GM18867 (cell line): ENCODE measurements around the gene RXRB.
A peak's percentile ranks its signal among the peaks of the same experiment; 100 is the strongest.
"Not testable (repeated sequence)": the region's sequence is repeated elsewhere in the genome, so short reads cannot be mapped to it uniquely, and the experiment has no call there.

Experiments
- ATAC-seq: cut with Tn5 transposase; IDR thresholded peaks from one replicate; pipeline ENCODE4 v1.9.1; 2021; ENCODE audit warnings: mild to moderate bottlenecking, moderate library complexity; ENCODE audit not compliant: unreplicated experiment

RXRB gene

DNA sequence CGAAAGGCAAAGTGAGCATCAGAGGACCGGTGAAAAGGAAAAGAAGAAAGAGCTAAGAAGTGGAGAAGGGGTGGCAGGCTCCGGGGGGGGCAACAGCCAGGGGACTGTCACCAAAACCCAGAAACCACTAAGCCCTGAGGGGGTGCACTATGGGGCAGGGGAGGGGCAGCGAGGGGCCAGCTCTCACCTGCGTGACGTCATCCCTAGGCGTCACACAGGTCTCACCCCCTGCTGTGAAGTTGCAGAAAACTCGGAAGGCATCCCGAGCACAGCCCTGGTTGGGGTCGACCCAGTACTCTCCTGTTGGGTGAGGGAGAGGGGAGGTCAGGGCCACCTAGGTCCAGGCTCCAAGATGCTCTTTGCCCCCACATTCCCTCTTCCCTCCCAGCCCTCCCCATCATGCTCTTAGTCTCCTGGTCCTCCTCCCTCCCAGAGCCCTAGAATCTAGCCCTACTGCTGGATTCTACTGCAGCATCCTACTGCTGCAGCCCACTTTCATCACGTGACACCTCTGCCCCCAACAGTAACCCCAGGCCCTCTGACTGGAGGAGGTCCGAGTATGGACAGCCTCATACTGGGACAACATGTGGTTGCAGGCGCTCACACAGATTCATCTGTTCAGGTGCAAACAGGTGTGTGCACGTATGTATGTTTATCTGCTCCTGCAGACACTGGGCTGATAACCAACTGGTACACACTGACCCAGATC lies 35.6 kb downstream of the RXRB start:
- ATAC-seq, result no peak

DNA sequence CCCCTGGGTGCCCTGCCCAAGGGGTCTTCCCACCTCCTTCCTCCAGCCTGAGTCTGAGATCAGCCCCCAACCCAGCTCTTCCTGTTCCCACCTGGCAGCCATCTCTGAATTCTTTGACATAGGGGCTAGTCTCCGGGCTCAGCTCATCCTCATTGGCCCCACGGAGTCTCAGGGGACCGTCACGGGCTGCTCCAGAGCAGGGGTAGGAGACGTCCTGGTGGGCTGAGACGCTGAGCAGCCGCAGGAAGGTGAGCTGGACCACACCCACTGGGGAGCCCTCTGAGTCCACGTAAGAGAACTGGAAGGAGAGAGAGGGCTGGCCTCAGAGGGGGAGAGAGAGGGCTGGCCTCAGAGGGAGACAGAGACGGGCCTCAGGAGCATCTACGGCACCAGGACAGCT lies 36.3 kb downstream of the RXRB start:
- ATAC-seq, result no peak

DNA sequence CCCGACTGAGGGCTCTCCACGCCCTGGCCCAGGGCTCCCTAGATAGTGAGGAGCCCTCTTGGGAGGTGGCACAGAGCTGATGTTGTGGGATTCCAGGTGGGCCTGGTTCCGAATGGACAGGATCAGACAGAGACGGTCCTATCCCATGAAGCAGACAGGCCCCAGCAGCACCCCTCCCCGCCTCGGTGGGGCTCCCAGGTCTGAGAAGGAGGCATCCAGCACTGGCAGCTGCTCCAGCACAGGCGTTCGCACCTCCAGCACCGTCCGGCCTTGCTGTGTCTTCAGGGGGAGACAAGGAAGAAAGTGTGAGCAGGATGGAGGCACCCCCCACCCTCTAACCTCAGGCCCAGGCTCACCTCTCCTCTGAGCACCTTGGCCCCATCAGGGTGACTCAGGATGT lies 36.9 kb downstream of the RXRB start:
- no peak for ATAC-seq

DNA sequence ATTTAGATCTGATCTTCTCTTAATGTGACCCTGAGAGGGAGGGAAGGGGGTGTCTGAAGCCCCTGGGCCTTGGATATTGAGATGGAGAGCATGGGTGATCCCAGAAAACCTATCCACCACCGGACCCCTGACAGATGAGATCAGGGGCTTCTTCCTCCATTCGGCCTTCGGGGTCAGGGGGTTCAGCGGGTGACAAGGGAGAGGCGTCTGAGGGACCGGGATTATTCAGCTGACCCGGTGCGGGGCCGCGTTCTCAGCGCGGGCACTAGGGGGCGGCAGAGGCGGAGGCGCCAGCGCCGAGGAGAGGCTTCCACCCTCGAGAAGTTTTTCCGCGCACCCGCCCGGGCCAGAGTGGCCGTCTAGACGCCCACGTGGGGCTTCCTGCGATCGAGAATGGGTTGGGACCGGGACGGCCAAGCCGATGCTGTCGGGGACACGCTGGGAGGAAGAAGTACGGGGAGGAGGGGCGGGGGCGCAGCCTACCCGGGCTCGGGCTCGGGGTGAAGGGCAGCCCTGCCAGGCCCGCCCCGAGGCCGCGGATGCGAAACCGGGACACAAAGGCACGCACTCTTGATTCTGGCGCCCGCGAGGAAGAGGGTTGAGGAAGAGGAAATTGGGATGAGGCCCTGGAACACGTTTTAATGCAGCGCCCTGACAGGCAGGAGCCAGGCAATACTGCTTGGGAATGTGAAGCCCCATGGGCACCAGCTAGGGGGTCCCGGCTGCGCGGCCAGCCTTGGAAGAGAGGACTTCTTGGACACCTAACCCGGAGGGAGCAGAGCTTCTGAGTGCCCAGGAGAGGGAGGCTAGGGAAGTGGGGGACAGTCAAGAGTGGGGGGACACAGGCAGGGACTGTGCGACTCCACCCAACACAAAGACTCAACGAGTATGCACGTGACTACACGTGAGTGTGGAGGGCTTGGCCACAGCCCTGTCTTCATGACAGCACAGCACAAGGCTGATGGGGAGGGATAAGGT lies 38.8 kb downstream of the RXRB start:
- ATAC-seq, result peak; percentile 56

DNA sequence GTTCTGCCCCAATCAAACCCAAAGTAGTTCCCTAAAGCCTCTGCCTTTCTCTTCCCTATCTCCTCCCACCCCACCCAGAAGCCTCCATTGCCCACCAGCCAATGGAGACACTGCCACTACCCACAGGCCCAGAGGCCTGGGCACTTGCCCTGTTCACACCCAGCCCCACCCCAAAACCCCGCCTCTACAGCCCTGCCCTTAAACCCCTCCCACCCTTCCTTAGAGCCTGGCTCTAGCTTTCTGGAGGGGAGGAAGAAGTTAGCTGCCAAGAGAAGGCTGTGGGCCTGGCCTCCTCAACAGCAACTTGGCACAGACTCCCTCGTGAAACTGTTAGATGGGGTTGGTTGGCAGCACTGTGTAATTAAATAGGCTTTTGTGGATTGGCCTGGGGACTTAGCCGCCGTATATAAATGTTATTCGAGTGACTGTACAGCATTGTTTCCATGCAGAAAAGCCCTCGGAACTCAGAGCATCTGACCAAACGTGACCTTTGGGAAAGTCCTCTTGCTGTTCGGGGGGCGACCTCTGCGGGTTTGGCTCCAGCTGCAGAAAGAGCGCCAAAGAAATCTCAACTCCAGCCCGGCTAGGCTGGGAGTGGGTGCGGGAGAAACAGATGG lies 39.6 kb downstream of the RXRB start:
- ATAC-seq, result no peak

DNA sequence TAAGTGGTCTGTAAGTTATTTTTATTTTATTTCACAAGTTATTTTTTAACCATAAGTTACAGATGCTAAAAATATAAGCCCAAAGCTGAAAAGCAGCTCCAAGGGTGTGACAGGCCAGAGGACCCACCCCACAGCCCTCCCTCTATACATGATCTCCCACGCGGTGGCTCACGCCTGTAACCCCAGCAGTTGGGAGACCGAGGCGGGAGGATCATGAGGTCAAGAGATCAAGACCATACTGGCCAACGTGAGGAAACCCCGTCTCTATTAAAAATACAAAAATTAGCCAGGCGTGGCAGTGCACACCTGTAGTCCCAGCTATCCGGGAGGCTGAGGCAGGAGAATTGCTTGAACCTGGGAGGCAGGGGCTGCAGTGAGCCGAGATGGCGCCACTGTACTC lies 40.4 kb downstream of the RXRB start:
- no peak for ATAC-seq

DNA sequence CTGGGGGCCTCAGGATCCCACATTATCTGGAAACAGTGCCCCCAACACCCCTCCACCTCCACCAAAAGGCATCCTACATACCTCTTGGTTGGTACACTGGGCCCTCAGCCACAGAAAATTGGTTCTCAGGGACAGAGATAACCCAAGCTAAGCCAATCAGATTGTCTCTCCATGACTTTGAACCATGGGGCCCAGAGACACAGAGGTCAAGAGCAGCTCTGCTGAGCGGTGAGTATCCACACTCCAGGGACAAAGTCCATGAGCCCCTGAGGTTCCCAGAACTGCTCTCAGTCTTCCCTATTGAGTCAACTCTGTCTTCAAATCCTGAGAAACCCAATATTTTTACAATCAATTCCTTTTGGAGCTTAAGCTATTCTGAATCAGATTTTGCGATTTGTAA lies 43.5 kb downstream of the RXRB start:
- no peak for ATAC-seq

DNA sequence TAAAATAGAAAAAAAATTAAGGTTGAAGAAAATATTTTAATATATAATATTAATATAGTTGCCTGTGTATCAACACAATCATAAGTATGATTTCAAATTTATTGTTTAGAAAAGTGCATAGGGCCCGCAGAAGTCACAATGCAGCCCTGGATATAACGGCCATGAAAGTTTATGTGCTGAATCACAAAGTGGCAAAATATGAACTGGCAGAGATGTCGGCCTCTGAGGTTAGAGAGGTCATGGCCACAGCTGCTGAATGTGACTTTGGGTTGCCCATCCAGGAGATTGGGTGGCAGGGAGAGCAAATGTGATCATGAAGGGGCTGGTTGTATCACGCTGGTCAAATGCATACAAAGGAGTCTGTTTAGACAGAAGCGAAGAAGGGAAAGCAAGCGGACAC lies 43.9 kb downstream of the RXRB start:
- ATAC-seq, result no peak

DNA sequence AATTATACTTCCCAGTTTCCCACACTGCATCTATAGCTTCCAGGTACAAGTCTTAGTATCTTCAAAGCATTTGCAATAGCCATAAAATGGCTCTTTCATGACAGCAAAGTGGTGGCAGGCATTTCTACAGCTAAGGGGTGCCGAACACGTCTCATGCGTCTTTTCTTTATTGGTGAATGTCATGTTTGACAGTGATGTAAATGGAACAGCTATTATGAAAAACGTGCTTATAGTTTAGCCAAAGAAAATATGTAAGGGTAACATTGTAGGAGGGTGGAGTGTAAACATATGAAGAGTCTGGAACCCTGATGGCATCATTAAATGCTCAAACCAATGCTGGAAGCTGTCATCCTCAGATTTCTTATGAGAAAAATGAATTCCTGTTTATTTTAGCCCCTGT lies 46.1 kb downstream of the RXRB start:
- ATAC-seq, result no peak

DNA sequence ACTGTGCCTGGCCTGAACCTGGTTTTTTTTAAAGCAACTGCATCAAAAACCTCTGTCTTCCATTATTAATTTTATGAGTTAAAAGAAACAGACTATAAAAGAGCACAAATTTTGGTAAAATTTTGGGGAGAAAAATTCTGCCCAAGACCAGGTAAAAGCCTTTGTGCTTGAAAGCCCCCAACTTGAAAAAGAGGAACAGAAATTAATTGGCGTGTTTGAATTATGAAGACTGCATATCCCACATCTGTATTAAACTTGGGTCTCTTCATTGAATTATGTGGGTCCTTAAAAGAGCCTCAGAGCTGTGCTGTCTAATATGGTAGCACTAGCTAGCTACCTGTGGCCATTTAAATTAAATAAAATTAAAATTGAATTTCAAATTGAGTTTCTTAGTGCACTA lies 49.4 kb downstream of the RXRB start:
- ATAC-seq, result no peak

DNA sequence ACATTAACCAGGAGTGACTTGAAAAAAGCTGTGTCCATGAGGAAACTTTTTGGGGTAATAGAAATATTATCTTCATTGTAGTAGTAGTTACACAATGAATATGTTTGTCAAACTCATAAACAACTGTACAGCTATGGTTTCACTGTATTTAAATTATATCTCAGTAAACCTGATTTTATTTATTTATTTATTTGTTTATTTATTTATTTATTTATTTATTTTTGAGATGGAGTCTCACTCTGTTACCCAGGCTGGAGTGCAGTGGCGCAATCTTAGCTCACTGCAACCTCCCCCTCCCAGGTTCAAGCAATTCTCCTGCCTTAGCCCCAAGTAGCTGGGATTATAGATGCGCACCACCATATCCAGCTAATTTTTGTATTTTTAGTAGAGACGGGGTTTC lies 49.9 kb downstream of the RXRB start:
- not testable (repeated sequence) for ATAC-seq

DNA sequence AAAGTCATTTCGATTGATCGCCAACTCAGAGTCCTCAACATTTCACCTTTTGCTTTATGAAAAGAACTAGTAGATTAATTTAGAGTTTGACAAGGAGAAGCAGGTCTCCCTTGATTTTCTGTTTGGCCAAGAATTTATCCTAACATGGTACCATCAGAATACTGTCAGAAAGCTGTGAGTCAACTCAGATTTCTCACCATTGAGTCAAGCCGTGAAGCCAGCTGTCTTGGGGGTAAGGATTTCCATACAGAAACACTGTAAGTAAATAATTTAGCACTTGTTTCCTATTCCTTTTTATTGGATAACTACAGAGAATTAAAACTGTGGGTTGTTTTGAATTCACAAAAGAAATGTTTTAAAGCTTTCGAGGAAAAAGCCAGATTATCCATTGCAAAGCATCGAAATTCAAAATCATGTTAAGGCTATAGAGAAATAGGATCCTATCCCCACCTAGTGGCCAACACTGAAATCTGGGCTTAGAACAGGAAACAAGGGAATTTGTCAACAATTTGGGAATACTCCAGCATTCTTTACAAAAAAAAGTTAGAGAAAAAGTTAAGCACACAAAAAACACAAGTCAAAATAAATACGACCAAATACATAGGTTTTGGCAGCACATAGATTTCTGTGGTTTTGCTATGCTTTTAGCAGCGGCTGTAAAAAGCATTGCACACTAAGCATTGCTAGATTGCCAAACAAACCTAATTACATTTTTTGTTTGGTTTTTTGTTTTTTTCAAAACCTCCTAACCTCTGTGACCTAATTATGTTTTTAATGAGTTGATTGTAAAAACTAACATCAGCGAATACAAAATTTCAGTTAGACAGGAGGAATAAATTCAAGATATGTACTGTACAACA lies 52.4 kb downstream of the RXRB start:
- no peak for ATAC-seq

DNA sequence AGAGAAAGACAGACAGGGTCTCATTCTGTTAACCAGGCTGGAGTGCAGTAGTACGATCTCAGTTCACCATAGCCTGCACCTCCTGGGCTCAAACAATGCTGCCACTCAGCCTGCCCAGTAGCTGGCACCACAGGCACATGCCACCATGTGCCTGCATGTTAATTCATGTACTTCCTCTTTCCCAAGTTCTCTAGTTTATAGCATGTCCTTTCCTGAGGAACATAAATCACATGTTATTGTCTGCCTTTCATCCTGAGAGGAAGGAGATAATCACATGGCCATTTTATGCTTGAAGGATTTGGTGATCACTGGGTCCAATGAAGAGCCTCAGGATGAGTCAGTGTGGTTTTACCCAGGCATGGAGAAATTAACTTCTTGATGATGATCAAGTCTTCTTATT lies 56.1 kb downstream of the RXRB start:
- ATAC-seq, result no peak
